Measurements from ENCODE around the gene GSDMA.
A peak's percentile ranks its signal among the peaks of the same experiment; 100 is the strongest.
"Not testable (repeated sequence)": the region's sequence is repeated elsewhere in the genome, so short reads cannot be mapped to it uniquely, and the experiment has no call there.

The GSDMA gene

GRCh38 chr17:39999067-39999466 lies 36.3 kb downstream of the GSDMA start:
- no peak for DNase-seq

- no peak for DNase-seq
Measured at GRCh38 chr17:40000161-40000560, 37.4 kb downstream of the GSDMA start.

- not testable (repeated sequence) for DNase-seq
Measured at GRCh38 chr17:40001335-40001734, 38.5 kb downstream of the GSDMA start.

- DNase-seq = no peak
Measured at GRCh38 chr17:40004072-40004471, 41.3 kb downstream of the GSDMA start.

- no peak for DNase-seq
Measured at GRCh38 chr17:40004712-40005111, 41.9 kb downstream of the GSDMA start.

GRCh38 chr17:40005520-40005919 lies 42.7 kb downstream of the GSDMA start:
- no peak for DNase-seq

GRCh38 chr17:40010946-40011500 lies 48.2 kb downstream of the GSDMA start:
- not testable (repeated sequence) for DNase-seq

- not testable (repeated sequence) for DNase-seq
Measured at GRCh38 chr17:40012017-40012647, 49.3 kb downstream of the GSDMA start.

GRCh38 chr17:40014375-40014980 lies 51.7 kb downstream of the GSDMA start:
- no peak for DNase-seq

- no peak for DNase-seq
Measured at GRCh38 chr17:40015005-40015997, 52.5 kb downstream of the GSDMA start, which contains the start of gene CSF3. TSS of gene CSF3 (plus strand) at chr17:40015440. CDS start at chr17:40015475, 35 bp downstream.

- DNase-seq = no peak
Measured at GRCh38 chr17:40015998-40016985, 53.5 kb downstream of the GSDMA start.

- DNase-seq = no peak
Measured at GRCh38 chr17:40017422-40018080, 54.7 kb downstream of the GSDMA start.

- no peak for DNase-seq
Measured at GRCh38 chr17:40018211-40019121, 55.7 kb downstream of the GSDMA start.

- DNase-seq = no peak
Measured at GRCh38 chr17:40019140-40019991, 56.6 kb downstream of the GSDMA start.

GRCh38 chr17:40020146-40020545 lies 57.3 kb downstream of the GSDMA start:
- DNase-seq = no peak

GRCh38 chr17:40021451-40021971 lies 58.7 kb downstream of the GSDMA start:
- peak; percentile 40 for DNase-seq

- no peak for DNase-seq
Measured at GRCh38 chr17:40022497-40022896, 59.7 kb downstream of the GSDMA start.

- no peak for DNase-seq
Measured at GRCh38 chr17:40022961-40023541, 60.2 kb downstream of the GSDMA start.
